ENCODE measurements around the gene HCK. TPM values are rescaled to one million over a fixed set of nuclear protein-coding genes. Genes with fewer than 3 reads are reported as not detected.

Gene HCK
- total and polyA plus RNA-seq, 4 donors: 18.5 to 304 (median 61.2) TPM

GRCh38 chr20:32006053-32006452 is 46.0 kb upstream of the HCK start:
- no peak overlapping the region for H3K27ac ChIP-seq (ENCODE audit: low read depth in 1 of 2, low read length in 1 of 2)

DNA sequence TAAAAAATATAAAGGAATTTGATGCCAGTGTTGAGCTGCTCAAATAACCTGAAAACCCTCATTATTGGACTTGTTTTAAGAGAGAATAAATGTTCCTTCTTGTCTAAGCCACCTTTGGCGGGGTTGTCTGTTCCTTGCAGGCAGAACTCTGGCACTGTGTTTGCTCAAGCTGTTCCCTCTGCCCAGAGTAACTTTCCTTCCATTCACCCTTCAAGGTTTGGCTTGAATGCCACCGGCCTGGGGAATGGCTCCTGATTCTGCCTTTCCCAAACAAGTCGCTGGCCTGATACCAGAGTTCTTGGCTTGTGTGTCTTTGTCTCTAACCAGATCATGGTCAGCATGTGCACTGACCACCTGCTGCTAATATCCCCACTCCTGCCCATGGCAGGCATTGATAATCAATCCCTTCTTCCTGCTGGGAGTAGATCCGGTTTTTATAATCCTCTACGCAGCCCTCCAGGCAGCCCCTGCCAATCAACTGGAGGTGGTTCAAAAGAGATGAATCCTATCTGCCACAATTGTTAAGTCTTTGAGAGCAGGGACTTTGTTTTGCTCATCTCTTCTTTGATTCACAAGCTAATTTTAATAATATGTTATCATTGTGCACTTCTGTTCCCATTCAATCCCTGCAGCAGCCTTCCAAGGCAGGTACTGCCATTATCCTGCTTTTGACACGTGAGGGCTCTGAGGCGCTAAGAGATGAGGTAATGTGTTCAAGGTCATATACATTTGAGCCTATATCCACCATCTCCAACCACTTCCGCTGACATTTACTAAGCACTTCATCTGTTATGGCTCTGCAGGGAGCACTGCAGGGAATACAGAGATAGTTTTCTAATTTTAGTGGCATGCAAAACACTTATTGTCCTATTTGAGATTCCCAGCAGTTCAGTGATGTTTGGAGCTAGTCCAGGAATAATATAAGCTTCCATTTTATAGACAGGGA is 44.9 kb upstream of the HCK start:
- Histone ChIP-seq H3K9me3 (ENCODE audit: control insufficient read depth in 4 of 4, insufficient read depth in 3 of 4, low read length in 3 of 4) (no peaks in the 10 kb centered on the region), H3K9ac (ENCODE audit: insufficient read depth in 1 of 2, low read length in 2 of 2) (no peak overlapping the region), H3K27me3 (ENCODE audit: control insufficient read depth in 3 of 3, insufficient read depth in 3 of 3, low read length in 2 of 3) (no peaks in the 10 kb centered on the region), H3K27ac (ENCODE audit: low read depth in 1 of 2, low read length in 1 of 2) (peak overlapping the region; percentile 39 to 64), H3K4me3 (no peak overlapping the region), H3K36me3 (ENCODE audit: control insufficient read depth in 4 of 4, insufficient read depth in 4 of 4, low read length in 4 of 4) (no peaks in the 10 kb centered on the region), H3K4me1 (ENCODE audit: control insufficient read depth in 5 of 5, insufficient read depth in 5 of 5, low read length in 5 of 5) (peaks cover 0 to 7% (median 0%) of the 10 kb centered on the region in 5 donors)
- ATAC-seq (ENCODE audit: insufficient read depth, low FRiP score) (no peak), DNase-seq (peak in 1 of 3 donors; percentile 32)
- WGBS, 2 donors: 55 to 78% methylated on average over 8 of the region's 8 CpGs
- TF ChIP-seq, protein P1, sequence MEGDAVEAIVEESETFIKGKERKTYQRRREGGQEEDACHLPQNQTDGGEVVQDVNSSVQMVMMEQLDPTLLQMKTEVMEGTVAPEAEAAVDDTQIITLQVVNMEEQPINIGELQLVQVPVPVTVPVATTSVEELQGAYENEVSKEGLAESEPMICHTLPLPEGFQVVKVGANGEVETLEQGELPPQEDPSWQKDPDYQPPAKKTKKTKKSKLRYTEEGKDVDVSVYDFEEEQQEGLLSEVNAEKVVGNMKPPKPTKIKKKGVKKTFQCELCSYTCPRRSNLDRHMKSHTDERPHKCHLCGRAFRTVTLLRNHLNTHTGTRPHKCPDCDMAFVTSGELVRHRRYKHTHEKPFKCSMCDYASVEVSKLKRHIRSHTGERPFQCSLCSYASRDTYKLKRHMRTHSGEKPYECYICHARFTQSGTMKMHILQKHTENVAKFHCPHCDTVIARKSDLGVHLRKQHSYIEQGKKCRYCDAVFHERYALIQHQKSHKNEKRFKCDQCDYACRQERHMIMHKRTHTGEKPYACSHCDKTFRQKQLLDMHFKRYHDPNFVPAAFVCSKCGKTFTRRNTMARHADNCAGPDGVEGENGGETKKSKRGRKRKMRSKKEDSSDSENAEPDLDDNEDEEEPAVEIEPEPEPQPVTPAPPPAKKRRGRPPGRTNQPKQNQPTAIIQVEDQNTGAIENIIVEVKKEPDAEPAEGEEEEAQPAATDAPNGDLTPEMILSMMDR (IDR thresholded peaks at IDR 0.05; ENCODE audit: control extremely low read depth, extremely low read depth): no peak

More at GRCh38 chr20:32006053-32006452, 46.0 kb upstream of the HCK start:
- WGBS, 2 donors: 90 to 95% methylated on average over 5 of the region's 5 CpGs
- no peak overlapping the region for H3K9ac ChIP-seq (ENCODE audit: insufficient read depth in 1 of 2, low read length in 2 of 2)
- H3K27me3 ChIP-seq (ENCODE audit: control insufficient read depth in 3 of 3, insufficient read depth in 3 of 3, low read length in 2 of 3): no peaks in the 10 kb centered on the region
- peaks cover 0 to 7% (median 0%) of the 10 kb centered on the region in 5 donors for H3K4me1 ChIP-seq (ENCODE audit: control insufficient read depth in 5 of 5, insufficient read depth in 5 of 5, low read length in 5 of 5)
- DNase-seq (no peak), ATAC-seq (ENCODE audit: insufficient read depth, low FRiP score) (no peak)
- H3K9me3 ChIP-seq (ENCODE audit: control insufficient read depth in 4 of 4, insufficient read depth in 3 of 4, low read length in 3 of 4): no peaks in the 10 kb centered on the region
- TF ChIP-seq, protein P1 (IDR thresholded peaks at IDR 0.05; ENCODE audit: control extremely low read depth, extremely low read depth): no peak
- no peaks in the 10 kb centered on the region for H3K36me3 ChIP-seq (ENCODE audit: control insufficient read depth in 4 of 4, insufficient read depth in 4 of 4, low read length in 4 of 4)
- H3K4me3 ChIP-seq: no peak overlapping the region

DNA sequence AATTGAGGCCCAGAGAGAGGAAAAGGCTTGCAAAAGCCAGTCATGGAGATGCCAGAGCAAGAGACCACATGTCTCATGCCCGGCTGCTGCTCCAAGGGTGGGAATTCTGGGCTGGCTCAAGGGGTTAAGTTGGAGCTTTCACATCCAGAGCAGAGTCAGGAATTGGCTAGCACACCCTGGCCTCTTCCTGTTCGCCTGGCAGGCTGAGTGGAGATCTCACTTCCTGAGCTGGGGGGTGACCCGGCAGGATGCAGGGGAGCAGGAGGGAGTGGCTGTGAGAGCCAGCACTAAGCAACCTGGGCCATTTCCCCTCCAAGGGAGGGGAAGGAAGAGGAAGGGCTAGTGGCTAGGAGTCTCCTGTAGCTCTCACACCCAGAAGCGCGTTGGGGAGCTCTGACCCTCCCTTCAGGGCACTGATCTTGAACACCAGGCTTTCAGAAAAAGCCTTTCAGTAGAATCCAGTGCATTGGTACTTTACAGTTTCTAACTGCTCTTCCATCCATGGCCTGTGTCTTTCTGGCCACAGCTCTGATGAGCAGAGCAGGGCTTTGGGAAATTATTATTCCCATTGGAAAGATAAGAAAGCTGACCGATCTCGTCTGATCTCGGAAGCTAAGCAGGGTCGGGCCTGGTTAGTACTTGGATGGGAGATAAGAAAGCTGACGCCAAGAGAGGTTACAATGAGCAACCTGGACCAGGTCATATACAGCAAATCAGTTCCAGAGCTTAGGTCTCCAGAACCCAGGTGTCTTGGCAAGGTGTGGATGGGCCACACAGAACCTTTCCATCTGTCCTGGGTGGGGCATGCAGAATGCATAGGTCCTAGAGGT is 44.0 kb upstream of the HCK start:
- TF ChIP-seq, protein P1 (IDR thresholded peaks at IDR 0.05; ENCODE audit: control extremely low read depth, extremely low read depth): no peak
- no peak overlapping the region for H3K9ac ChIP-seq (ENCODE audit: insufficient read depth in 1 of 2, low read length in 2 of 2)

More for the DNA sequence above, 44.0 kb upstream of the HCK start:
- peak; percentile 53 for ATAC-seq (ENCODE audit: insufficient read depth, low FRiP score)
- H3K9me3 ChIP-seq (ENCODE audit: control insufficient read depth in 4 of 4, insufficient read depth in 3 of 4, low read length in 3 of 4): no peaks in the 10 kb centered on the region
- no peaks in the 10 kb centered on the region for H3K27me3 ChIP-seq (ENCODE audit: control insufficient read depth in 3 of 3, insufficient read depth in 3 of 3, low read length in 2 of 3)
- no peaks in the 10 kb centered on the region for H3K36me3 ChIP-seq (ENCODE audit: control insufficient read depth in 4 of 4, insufficient read depth in 4 of 4, low read length in 4 of 4)
- H3K4me3 ChIP-seq: no peak overlapping the region
- peak; percentile 40 to 80 (median 57) for DNase-seq
- peak overlapping the region; percentile 27 to 66 for H3K27ac ChIP-seq (ENCODE audit: low read depth in 1 of 2, low read length in 1 of 2)
- WGBS, 2 donors: 24 to 30% methylated on average over 10 of the region's 10 CpGs
- H3K4me1 ChIP-seq (ENCODE audit: control insufficient read depth in 5 of 5, insufficient read depth in 5 of 5, low read length in 5 of 5): peaks cover 0 to 7% (median 0%) of the 10 kb centered on the region in 5 donors

Measured in lung (tissue), 12 donors.